HL-60 (cell line): ENCODE measurements around the gene NUP205.

Experiments used
- CTCF ChIP-seq: IDR thresholded peaks from one replicate; pipeline ENCODE4 v1.5.1; 2011; ENCODE audit warnings: low read length, control low read depth, inconsistent platforms; ENCODE audit not compliant: insufficient read depth
- GABPA ChIP-seq: IDR thresholded peaks from 2 replicates; pipeline ENCODE4 v1.6.1; 2012; ENCODE audit warnings: low read depth
- POLR2AphosphoS5 ChIP-seq: IDR thresholded peaks from 2 replicates; pipeline ENCODE4 v1.6.1; 2012; ENCODE audit warnings: low read depth
- REST ChIP-seq: IDR thresholded peaks from 2 replicates; pipeline ENCODE4 v1.6.1; 2012; ENCODE audit warnings: low read depth; ENCODE audit not compliant: insufficient replicate concordance

GRCh38 chr7:135618510-135618909 lies 60.8 kb downstream of the NUP205 start:
- no peak for TF ChIP-seq CTCF
- no peak for TF ChIP-seq REST
- TF ChIP-seq POLR2AphosphoS5: no peak
- no peak for TF ChIP-seq GABPA
